ENCODE data around the gene SHLD2.
"Not testable (repeated sequence)": the region's sequence is repeated elsewhere in the genome, so short reads cannot be mapped to it uniquely, and the experiment has no call there.

DNA sequence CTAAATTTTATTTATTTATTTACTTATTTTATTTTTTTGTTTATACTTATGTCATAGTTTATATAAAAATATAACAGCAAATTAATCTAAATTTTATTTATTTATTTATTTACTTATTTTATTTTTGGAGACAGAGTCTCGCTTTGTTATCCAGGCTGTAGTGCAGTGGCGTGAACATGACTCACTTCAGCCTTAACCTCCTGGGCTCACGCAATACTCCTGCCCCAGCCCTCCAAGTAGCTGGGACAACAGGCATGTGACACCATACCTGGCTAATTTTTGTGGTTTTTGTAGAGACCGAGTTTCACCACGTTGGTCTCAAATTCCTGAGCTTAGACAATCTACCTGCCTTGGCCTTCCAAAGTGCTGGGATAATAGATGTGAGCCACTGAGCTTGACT, 115.3 kb downstream of the SHLD2 start:
- TF ChIP-seq, protein P1, sequence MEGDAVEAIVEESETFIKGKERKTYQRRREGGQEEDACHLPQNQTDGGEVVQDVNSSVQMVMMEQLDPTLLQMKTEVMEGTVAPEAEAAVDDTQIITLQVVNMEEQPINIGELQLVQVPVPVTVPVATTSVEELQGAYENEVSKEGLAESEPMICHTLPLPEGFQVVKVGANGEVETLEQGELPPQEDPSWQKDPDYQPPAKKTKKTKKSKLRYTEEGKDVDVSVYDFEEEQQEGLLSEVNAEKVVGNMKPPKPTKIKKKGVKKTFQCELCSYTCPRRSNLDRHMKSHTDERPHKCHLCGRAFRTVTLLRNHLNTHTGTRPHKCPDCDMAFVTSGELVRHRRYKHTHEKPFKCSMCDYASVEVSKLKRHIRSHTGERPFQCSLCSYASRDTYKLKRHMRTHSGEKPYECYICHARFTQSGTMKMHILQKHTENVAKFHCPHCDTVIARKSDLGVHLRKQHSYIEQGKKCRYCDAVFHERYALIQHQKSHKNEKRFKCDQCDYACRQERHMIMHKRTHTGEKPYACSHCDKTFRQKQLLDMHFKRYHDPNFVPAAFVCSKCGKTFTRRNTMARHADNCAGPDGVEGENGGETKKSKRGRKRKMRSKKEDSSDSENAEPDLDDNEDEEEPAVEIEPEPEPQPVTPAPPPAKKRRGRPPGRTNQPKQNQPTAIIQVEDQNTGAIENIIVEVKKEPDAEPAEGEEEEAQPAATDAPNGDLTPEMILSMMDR (IDR thresholded peaks at IDR 0.05): not testable (repeated sequence)
- TF ChIP-seq POLR2AphosphoS5 (IDR thresholded peaks at IDR 0.05; ENCODE audit: low read depth, low read length); SIN3A (IDR thresholded peaks at IDR 0.05; ENCODE audit: borderline replicate concordance, insufficient read depth, low read depth, low read length): not testable (repeated sequence)
- TF ChIP-seq, protein P2, sequence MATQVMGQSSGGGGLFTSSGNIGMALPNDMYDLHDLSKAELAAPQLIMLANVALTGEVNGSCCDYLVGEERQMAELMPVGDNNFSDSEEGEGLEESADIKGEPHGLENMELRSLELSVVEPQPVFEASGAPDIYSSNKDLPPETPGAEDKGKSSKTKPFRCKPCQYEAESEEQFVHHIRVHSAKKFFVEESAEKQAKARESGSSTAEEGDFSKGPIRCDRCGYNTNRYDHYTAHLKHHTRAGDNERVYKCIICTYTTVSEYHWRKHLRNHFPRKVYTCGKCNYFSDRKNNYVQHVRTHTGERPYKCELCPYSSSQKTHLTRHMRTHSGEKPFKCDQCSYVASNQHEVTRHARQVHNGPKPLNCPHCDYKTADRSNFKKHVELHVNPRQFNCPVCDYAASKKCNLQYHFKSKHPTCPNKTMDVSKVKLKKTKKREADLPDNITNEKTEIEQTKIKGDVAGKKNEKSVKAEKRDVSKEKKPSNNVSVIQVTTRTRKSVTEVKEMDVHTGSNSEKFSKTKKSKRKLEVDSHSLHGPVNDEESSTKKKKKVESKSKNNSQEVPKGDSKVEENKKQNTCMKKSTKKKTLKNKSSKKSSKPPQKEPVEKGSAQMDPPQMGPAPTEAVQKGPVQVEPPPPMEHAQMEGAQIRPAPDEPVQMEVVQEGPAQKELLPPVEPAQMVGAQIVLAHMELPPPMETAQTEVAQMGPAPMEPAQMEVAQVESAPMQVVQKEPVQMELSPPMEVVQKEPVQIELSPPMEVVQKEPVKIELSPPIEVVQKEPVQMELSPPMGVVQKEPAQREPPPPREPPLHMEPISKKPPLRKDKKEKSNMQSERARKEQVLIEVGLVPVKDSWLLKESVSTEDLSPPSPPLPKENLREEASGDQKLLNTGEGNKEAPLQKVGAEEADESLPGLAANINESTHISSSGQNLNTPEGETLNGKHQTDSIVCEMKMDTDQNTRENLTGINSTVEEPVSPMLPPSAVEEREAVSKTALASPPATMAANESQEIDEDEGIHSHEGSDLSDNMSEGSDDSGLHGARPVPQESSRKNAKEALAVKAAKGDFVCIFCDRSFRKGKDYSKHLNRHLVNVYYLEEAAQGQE (IDR thresholded peaks at IDR 0.05; ENCODE audit: insufficient read depth in 1 of 2, low read depth in 2 of 2, low read length in 1 of 2): not testable (repeated sequence)
